K562 (cell line): ENCODE data around the gene CTDSP1. TPM values are rescaled to one million over a fixed set of nuclear protein-coding genes. Genes with fewer than 3 reads are reported as not detected.

ENCODE experiments used
- BMI1 ChIP-seq: fragments of 150-350 bp; IDR thresholded peaks from 2 replicates; pipeline ENCODE4 v1.6.1; 2014; ENCODE audit warnings: low read length
- CHD1 ChIP-seq: fragments of 200-600 bp; sonication (generic); IDR thresholded peaks from one replicate; pipeline ENCODE4 v1.6.1; 2012; ENCODE audit warnings: mild to moderate bottlenecking, moderate library complexity, low read length, inconsistent platforms
- JUND ChIP-seq, 2 experiments: IDR thresholded peaks; 2 replicates in 1 of 2; 3 replicates in 1 of 2; pipeline ENCODE4 v1.6.1; 2011; ENCODE audit warnings: borderline replicate concordance in 2 of 2, low read depth in 2 of 2, low read length in 2 of 2, improper control_type of control experiment in 1 of 2, missing biosample characterization in 1 of 2, missing genetic modification characterization in 1 of 2, missing genetic modification reagents in 1 of 2
- KAT8 ChIP-seq: fragments of 450-650 bp; IDR thresholded peaks from 2 replicates; pipeline ENCODE4 v1.6.1; 2016; ENCODE audit warnings: low read depth, mild to moderate bottlenecking
- KLF1 ChIP-seq: fragments of 450-650 bp; IDR thresholded peaks from 2 replicates; pipeline ENCODE4 v1.6.1; 2016; ENCODE audit warnings: missing genetic modification characterization, missing compliant biosample characterization
- MYBL2 ChIP-seq, 2 experiments: fragments of 450-650 bp in 1 of 2; sonication (generic) in 1 of 2; formaldehyde crosslinking in 1 of 2; IDR thresholded peaks; 2 replicates each; pipeline versions ENCODE4 v1.6.1 to v1.8.1; 2017 to 2022; ENCODE audit warnings: borderline replicate concordance in 1 of 2, inconsistent platforms in 1 of 2, low read depth in 1 of 2, mild to moderate bottlenecking in 1 of 2, missing genetic modification reagents in 1 of 2, moderate library complexity in 1 of 2
- RFX5 ChIP-seq: IDR thresholded peaks from 2 replicates; pipeline ENCODE4 v1.6.1; 2011; ENCODE audit warnings: low read depth, mild to moderate bottlenecking, improper control_type of control experiment, low read length
- THRAP3 ChIP-seq: fragments of 450-650 bp; IDR thresholded peaks from 2 replicates; pipeline ENCODE4 v1.6.1; 2016; ENCODE audit warnings: mild to moderate bottlenecking, inconsistent platforms, borderline replicate concordance
- ZNF277 ChIP-seq: fragments of 250-450 bp; sonication (Bioruptor Pico); IDR thresholded peaks from 2 replicates; pipeline ENCODE4 v1.8.0; 2022; ENCODE audit warnings: inconsistent platforms, mild to moderate bottlenecking, moderate library complexity, borderline replicate concordance
- polyA plus RNA-seq, 8 experiments: library from polyadenylated mRNA; depleted of rRNA in 4 of 8; stranded (reverse) in 5 of 8; unstranded in 3 of 8; fragments of >200 nt; fragmentation: Nextera tagmentation in 2 of 8; fragmentation: Illumina TruSeq in 1 of 8; extraction: Ambion mirVana in 2 of 8; extraction: Trizol in 1 of 8; gene quantifications; 2 replicates each; pipeline versions ENCODE4 v1.2.1 to v1.2.3, GENCODE V29; 2011 to 2014; ENCODE audit warnings: inconsistent platforms in 1 of 8, missing spikeins in 1 of 8
- total RNA-seq, 7 experiments: library from RNA; depleted of rRNA in 6 of 7; stranded (reverse); fragments of >200 nt in 6 of 7; fragmentation: Illumina TruSeq in 2 of 7; extraction: Trizol in 2 of 7; gene quantifications; 2 replicates each; pipeline versions ENCODE4 v1.2.1 to v1.2.3, GENCODE V29; 2011 to 2021; ENCODE audit warnings: low replicate concordance in 1 of 7

The CTDSP1 gene
- total and polyA plus RNA-seq, 9 of the 15 experiments (the other 6 are each of a cell fraction or from before 2014, with no cell fraction given), result 2.4 to 74.8 (median 45.8) TPM

GRCh38 chr2:218406209-218406948 lies 6.7 kb downstream of the CTDSP1 start (continued):
- TF ChIP-seq ZNF277 (CRISPR knock-in tag) (no peak), JUND (IDR thresholded peaks at IDR 0.05; ENCODE audit: borderline replicate concordance, low read depth, low read length) (no peak), JUND (tag; IDR thresholded peaks at IDR 0.05; ENCODE audit: borderline replicate concordance, low read depth, low read length) (no peak), MYBL2 (IDR thresholded peaks at IDR 0.05; ENCODE audit: low read depth) (no peak), MYBL2 (CRISPR knock-in tag; IDR thresholded peaks at IDR 0.05; ENCODE audit: borderline replicate concordance) (no peak), BMI1 (no peak), RFX5 (no peak), CHD1 (no peak), THRAP3 (no peak), KAT8 (no peak), KLF1 (tag) (no peak)
